GM21367 (cell line): ENCODE results near the gene KRTAP2-4.
"Not testable (repeated sequence)": the region's sequence is repeated elsewhere in the genome, so short reads cannot be mapped to it uniquely, and the experiment has no call there.

Source experiments
- ATAC-seq: cut with Tn5 transposase; IDR thresholded peaks from one replicate; pipeline ENCODE4 v1.9.1; 2021; ENCODE audit not compliant: unreplicated experiment

Gene KRTAP2-4

DNA sequence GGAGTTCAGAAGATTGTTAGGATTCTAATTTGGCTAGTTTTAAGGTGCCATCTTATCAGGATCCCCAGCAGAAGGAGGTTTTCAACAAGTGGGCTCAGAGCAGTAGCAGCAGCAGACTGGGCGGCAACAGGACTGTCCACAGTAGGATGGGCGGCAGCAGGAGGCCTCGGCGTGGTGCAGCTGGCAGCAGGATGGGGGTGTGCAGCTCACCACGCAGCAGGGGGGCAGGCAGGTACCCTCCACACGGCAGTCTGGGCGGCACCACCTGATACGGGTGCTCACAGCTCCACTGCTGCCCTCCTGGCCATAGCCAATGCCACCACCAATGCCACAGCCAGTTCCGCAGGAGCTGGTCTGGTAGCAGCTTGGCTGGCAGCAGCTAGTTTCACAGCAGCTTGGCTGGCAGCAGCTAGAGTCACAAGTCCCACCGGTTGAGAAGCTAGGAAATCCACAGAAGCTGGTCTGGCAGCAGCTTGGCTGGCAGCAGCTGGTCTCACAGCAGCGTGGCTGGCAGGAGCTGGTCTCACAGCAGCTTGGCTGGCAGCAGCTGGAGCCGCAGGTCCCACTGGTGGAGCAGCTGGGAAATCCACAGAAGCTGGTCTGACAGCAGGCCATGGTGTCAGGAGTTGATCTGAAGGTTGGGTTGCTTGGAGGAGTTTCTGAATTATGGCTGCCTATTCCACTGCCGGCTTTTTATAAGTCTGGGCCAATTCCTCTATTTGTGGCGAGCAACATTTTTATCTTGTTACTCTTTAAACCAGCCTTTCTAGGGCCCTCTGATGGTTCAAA is 24.7 kb downstream of the KRTAP2-4 start, which contains the start of gene KRTAP1-1:
KRTAP1-1 (minus strand) TSS at position 668 of the 789 bp plus-strand sequence; CDS start at position 615, 53 bp downstream.
- not testable (repeated sequence) for ATAC-seq

DNA sequence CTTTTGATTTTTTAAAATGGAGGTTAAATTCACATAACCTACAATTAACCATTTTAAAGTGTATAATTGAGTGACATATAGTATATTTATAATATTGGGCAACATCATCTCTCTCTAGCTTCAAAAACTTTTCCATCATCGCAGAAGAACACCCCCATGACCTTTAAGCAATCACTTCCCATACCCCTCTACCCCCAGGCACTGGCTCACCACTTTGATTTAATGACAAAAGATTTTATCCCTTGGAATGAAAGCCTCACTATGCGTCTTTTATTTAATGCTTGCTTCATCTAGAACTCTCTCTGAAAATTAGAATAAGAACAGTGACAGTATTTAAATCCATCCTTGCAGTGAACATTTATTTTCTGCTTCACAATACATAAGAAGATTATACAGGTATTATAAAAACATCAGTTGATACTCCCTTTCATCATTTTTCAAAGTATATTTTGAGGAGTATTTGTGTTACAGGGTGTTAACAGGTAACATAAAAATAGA is 27.8 kb downstream of the KRTAP2-4 start:
- no peak for ATAC-seq

DNA sequence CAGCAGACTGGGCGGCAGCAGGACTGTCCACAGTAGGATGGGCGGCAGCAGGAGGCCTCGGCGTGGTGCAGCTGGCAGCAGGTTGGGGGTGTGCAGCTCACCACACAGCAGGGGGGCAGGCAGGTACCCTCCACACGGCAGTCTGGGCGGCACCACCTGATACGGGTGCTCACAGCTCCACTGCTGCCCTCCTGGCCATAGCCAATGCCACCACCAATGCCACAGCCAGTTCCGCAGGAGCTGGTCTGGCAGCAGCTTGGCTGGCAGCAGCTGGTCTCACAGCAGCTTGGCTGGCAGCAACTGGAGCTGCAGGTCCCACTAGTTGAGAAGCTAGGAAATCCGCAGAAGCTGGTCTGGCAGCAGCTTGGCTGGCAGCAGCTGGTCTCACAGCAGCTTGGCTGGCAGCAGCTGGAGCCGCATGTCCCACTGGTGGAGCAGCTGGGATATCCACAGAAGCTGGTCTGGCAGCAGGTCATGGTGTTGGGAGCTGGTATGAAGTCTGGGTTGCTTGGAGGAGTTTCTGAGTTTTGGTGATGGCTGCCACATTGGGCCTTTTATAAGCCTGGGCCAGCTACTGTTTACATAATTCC is 31.2 kb downstream of the KRTAP2-4 start, which contains the start of gene KRTAP1-3:
KRTAP1-3 (minus strand) TSS at position 529 of the 590 bp plus-strand sequence; CDS start at position 476, 53 bp downstream.
- not testable (repeated sequence) for ATAC-seq

DNA sequence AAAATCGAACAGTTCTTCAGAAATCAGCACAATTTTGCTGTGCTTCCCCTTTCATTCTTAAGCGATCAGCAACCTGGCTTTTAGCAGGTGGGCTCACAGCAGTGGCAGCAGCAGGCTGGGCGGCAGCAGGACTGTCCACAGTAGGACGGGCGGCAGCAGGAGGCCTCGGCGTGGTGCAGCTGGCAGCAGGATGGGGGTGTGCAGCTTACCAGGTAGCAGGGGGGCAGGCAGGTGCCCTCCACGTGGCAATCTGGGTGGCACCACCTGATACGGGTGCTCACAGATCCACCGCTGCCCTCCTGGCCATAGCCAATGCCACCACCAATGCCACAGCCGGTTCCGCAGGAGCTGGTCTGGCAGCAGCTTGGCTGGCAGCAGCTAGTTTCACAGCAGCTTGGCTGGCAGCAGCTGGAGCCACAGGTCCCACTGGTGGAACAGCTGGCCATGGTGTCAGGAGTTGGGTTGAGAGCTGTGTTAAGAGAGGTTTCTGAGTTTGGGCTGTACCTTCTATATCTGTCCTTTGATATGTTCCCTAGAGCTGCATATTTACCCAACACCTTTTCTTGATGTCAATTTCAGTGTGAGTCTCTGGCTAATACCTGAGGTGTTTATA is 35.9 kb downstream of the KRTAP2-4 start, which contains the start of gene KRTAP1-4:
KRTAP1-4 (minus strand) TSS at position 563 of the 613 bp plus-strand sequence; CDS start at position 446, 117 bp downstream.
- ATAC-seq, result no peak

DNA sequence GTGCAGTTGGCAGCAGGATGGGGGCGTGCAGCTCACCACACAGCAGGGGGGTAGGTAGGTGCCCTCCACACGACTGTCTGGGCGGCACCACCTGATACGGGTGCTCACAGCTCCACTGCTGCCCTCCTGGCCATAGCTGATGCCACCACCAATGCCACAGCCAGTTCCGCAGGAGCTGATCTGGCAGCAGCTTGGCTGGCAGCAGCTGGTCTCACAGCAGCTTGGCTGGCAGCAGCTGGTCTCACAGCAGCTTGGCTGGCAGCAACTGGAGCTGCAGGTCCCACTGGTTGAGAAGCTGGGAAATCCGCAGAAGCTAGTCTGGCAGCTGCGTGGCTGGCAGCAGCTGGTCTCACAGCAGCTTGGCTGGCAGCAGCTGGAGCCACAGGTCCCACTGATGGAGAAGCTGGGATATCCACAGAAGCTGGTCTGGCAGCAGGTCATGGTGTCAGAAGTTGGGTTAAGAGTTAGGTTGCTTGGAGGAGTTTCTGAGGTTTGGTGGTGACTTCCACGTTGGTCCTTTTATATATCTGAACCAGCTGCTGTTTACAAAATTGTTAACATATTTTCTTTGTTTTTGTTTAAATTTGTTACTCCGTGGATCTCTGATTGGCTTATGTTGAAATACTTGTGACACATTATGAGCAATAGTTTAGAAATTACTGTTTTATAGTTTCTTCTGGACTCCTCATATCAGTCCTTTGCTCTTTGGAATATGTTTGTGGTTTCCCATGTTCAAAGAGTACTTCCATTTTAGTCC is 38.8 kb downstream of the KRTAP2-4 start, which contains the start of gene KRTAP1-5:
KRTAP1-5 (minus strand) TSS at position 494 of the 757 bp plus-strand sequence; CDS start at position 441, 53 bp downstream.
- ATAC-seq, result no peak

DNA sequence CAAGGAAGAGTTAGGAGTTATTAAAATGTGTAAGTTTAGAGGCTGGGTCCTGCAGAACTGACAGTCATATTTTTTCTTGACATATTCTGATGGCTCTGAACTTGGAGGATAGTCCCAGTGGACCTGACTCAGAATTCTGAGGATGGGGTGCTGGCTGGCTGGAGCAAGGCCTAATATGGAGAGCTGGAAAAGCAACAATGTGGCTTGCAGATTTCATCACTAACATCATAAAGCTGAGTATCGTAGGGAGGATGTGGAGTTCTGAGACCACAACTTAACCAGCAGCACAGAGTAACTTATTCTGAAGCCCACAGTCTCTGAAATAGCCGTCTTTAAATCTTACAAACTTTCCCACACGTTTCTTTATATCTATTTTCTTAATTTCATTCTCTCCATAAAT is 41.0 kb downstream of the KRTAP2-4 start:
- no peak for ATAC-seq

DNA sequence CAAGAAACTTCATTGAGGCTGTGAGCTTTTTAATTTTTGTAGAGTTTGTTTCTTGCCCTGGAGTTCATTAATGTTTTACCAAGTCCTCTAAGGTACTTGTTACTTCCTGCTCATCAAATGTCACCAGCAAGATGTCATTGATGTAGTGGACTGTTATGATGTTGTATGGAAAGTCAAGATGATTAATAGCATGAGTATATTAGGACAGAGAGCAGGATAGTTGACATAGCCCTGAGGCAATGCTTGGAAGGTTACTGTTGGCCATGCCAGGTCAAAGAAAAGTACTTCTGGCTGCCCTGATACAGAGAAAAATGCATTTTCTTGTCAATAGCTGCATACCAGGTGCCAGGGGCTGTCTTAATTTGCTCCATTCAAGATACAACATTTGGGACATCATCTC is 45.3 kb downstream of the KRTAP2-4 start:
- ATAC-seq, result no peak

DNA sequence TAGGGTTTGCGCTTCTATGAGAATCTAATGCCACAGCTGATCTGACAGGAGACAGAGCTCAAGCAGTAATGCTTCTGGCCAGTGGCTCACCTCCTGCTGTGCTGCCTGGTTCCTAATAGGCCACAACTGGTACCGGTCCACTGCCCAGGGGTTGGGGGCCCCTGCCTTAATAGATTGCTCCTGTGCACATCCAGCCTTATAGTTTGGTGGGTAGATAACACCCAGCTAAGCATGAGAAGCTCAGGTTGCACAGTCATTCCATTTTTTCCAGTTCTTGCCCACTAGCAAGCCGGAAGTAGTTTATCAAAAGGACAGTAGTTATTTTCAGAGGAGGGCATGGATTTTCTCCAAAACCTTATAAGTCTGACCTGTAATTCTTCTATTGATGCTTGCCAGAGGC is 46.3 kb downstream of the KRTAP2-4 start:
- ATAC-seq, result no peak

DNA sequence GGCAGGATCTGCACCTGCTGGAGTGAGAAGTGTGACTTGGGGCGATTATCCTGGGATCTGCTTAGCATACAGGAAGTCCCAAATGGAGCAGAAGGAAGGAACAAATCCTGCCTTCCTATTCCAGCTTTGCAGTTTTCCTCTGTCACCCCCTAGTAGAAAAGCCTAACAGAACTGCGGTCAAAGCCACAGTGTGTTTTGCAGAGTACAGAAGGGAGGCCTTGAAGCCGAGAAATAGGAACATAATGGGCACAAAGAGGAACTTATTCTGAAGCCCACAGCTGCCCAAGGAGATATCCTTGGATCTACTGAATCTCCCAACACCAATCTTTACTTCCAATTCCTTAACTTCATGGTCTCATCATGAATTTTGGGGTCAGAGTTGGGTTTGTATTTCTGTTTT is 47.1 kb downstream of the KRTAP2-4 start:
- no peak for ATAC-seq

DNA sequence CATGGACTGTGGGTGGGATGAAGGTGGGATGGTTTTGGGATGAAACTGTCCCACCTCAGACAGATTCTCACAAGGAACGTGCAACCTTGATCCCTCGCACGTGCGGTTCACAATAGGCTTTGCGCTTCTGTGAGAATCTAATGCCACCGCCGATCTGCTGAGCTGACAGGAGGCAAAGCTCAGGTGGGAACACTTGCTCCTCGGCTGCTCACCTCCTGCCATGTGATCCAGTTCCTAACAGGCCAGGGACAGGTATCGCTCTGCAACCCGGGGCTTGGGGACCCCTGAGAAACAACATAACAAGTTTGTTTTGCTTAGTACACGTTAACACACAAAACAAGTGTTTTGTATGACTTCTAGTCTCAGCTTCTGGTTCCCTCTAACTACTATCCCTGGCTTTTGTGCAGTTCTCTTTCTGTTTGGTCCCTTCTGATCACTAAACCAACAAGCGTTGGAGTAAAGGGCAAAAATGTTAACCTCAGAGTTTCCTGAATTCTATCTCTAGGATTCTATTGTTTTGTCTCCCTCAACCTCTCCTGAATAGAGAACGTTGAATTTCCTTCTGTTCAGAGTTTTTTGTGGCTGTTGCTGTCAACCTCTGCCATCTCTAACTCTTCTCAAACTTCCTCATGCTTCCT is 49.0 kb downstream of the KRTAP2-4 start:
- ATAC-seq, result no peak

DNA sequence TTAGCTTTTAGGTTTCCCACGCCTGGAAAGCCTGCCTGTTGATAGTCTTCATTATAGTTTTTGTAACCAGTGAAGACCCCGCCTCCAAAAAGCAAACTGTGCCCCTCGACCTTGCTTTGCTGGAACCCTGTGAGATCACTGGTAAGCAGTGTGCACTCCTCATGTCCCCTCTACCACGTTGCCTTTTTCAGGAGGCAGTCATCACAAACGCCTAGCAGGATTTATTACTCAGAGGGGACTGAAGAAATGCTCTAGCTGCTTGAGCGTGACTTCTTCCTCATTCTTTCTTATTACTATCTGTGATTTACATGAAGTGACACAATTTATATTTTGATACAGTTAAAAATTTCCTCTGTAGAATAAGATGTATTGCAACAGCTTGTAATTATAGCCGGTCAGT is 50.2 kb downstream of the KRTAP2-4 start:
- ATAC-seq, result no peak
